HG03521 (cell line): ENCODE data around the gene TMEM107.

Experiments used
- ATAC-seq: cut with Tn5 transposase; IDR thresholded peaks from one replicate; pipeline ENCODE4 v1.9.1; 2021; ENCODE audit warnings: mild to moderate bottlenecking, moderate library complexity; ENCODE audit not compliant: unreplicated experiment

Gene TMEM107

GRCh38 chr17:8138672-8139371 lies 37.4 kb downstream of the TMEM107 start:
- peak; percentile 87 for ATAC-seq

- ATAC-seq: no peak
Observed at GRCh38 chr17:8138374-8138671, 37.9 kb downstream of the TMEM107 start.

- ATAC-seq: no peak
Observed at GRCh38 chr17:8137645-8138373, 38.4 kb downstream of the TMEM107 start.

GRCh38 chr17:8133941-8134340 lies 42.2 kb downstream of the TMEM107 start:
- no peak for ATAC-seq

GRCh38 chr17:8133399-8133798 lies 42.8 kb downstream of the TMEM107 start:
- ATAC-seq: no peak

- ATAC-seq: no peak
Observed at GRCh38 chr17:8131844-8132441, 44.2 kb downstream of the TMEM107 start.

GRCh38 chr17:8128125-8128784 lies 47.9 kb downstream of the TMEM107 start:
- ATAC-seq: no peak

GRCh38 chr17:8126491-8127066 lies 49.6 kb downstream of the TMEM107 start:
- ATAC-seq: no peak

GRCh38 chr17:8125947-8126490 lies 50.2 kb downstream of the TMEM107 start:
- ATAC-seq: no peak

- no peak for ATAC-seq
Observed at GRCh38 chr17:8125154-8125946, 50.8 kb downstream of the TMEM107 start.

GRCh38 chr17:8124350-8125153 lies 51.6 kb downstream of the TMEM107 start:
- no peak for ATAC-seq

GRCh38 chr17:8123695-8124349 lies 52.4 kb downstream of the TMEM107 start, which contains the start of gene HES7:
Gene HES7 (minus strand): TSS chr17:8124106. CDS start chr17:8124084, 22 bp downstream.
- ATAC-seq: no peak

- no peak for ATAC-seq
Observed at GRCh38 chr17:8122924-8123694, 53.1 kb downstream of the TMEM107 start.
